ENCODE measurements around the gene PLXNB2.

DNA sequence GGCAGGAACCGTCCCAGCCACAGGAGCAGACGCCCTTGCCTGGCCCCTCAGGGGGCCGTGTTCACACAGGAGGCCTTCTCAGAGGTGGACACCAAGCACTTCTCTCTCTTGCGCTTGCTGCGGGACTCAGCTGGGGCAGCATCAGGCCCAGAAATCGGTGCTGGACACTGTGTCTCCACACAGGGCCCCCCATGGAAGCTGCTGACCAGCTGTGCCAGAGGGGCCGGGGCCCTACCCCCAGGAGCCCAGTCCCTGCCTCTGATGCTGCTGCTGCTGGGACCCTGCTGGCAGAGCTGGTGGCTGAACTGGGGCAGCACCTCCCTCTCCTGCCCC is 4.0 kb downstream of the PLXNB2 start:
- TF ChIP-seq, protein P1, sequence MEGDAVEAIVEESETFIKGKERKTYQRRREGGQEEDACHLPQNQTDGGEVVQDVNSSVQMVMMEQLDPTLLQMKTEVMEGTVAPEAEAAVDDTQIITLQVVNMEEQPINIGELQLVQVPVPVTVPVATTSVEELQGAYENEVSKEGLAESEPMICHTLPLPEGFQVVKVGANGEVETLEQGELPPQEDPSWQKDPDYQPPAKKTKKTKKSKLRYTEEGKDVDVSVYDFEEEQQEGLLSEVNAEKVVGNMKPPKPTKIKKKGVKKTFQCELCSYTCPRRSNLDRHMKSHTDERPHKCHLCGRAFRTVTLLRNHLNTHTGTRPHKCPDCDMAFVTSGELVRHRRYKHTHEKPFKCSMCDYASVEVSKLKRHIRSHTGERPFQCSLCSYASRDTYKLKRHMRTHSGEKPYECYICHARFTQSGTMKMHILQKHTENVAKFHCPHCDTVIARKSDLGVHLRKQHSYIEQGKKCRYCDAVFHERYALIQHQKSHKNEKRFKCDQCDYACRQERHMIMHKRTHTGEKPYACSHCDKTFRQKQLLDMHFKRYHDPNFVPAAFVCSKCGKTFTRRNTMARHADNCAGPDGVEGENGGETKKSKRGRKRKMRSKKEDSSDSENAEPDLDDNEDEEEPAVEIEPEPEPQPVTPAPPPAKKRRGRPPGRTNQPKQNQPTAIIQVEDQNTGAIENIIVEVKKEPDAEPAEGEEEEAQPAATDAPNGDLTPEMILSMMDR (IDR thresholded peaks at IDR 0.05), result no peak
- TF ChIP-seq POLR2A (IDR thresholded peaks at IDR 0.05), result no peak

All from lower leg skin (tissue), 3 donors.